H1 (cell line): ENCODE results near the gene ZNF462. TPM values are rescaled to one million over a fixed set of nuclear protein-coding genes. Genes with fewer than 3 reads are reported as not detected.

Source experiments
- CTCF ChIA-PET: fragments of 300-600 bp; sonication (Branson Sonifier 250); formaldehyde crosslinking; loops from one replicate; lab custom pipeline; 2021; ENCODE audit not compliant: partially characterized antibody; lab: Charles Lee
- POLR2A ChIA-PET: fragments of 300-600 bp; sonication (Branson Sonifier 250); formaldehyde crosslinking; loops from one replicate; lab custom pipeline; 2021; ENCODE audit warnings: inconsistent platforms; ENCODE audit not compliant: partially characterized antibody; lab: Charles Lee
- DNase-seq, 2 experiments: peaks; one replicate each; pipeline versions ENCODE4 v3.0.0 to v3.0.0-alpha.2; 2010 to 2022; ENCODE audit warnings: low spot score in 2 of 2, low read depth in 1 of 2, mixed read lengths in 1 of 2
- FAIRE-seq: peaks from 2 replicates; lab custom pipeline; 2011; peaks lifted over from hg19 to GRCh38; lab: Jason Lieb, UNC
- H2AFZ ChIP-seq: 2 replicates; pipeline ENCODE4 v1.8.1; 2012; ENCODE audit warnings: low read length, inconsistent platforms
- H2AK5ac ChIP-seq: 2 replicates; pipeline ENCODE4 v1.6.1; 2013; ENCODE audit warnings: low read depth, low read length
- H2BK120ac ChIP-seq: replicated peaks from 2 replicates; pipeline ENCODE3; 2013; ENCODE audit warnings: low read depth, low read length, inconsistent platforms
- H2BK12ac ChIP-seq: 2 replicates; pipeline ENCODE4 v1.6.1; 2013; ENCODE audit warnings: low read depth, low read length
- H2BK15ac ChIP-seq: 2 replicates; pipeline ENCODE4 v1.6.1; 2013; ENCODE audit warnings: low read length
- H2BK20ac ChIP-seq: 2 replicates; pipeline ENCODE4 v1.6.1; 2013; ENCODE audit warnings: low read length
- H2BK5ac ChIP-seq: 2 replicates; pipeline ENCODE4 v1.6.1; 2013; ENCODE audit warnings: low read depth, low read length
- H3K14ac ChIP-seq: 2 replicates; pipeline ENCODE4 v1.6.1; 2013; ENCODE audit warnings: inconsistent platforms; ENCODE audit not compliant: insufficient read length
- H3K18ac ChIP-seq: 2 replicates; pipeline ENCODE4 v1.6.1; 2013; ENCODE audit warnings: low read length; ENCODE audit errors: extremely low read depth
- H3K23ac ChIP-seq: 2 replicates; pipeline ENCODE4 v1.6.1; 2013; ENCODE audit warnings: inconsistent platforms; ENCODE audit not compliant: insufficient read length
- H3K23me2 ChIP-seq: 2 replicates; pipeline ENCODE4 v1.6.1; 2013; ENCODE audit warnings: low read depth, low read length
- H3K27ac ChIP-seq: 2 replicates; pipeline ENCODE4 v1.6.1; 2011; ENCODE audit warnings: low read depth, low read length, inconsistent platforms
- H3K27me3 ChIP-seq, 4 experiments: replicated peaks in 1 of 4; 1 replicate in 1 of 4; 2 replicates in 3 of 4; pipeline versions ENCODE4 v1.6.1 to v1.8.1; 2011 to 2013; ENCODE audit warnings: low read length in 3 of 4, mild to moderate bottlenecking in 3 of 4, inconsistent platforms in 2 of 4, mixed read lengths in 2 of 4, moderate library complexity in 1 of 4; ENCODE audit not compliant: control insufficient read depth in 3 of 4, insufficient read depth in 3 of 4; ENCODE audit errors: extremely low read depth in 1 of 4
- H3K36me3 ChIP-seq, 4 experiments: 2 replicates each; pipeline versions ENCODE4 v1.6.1 to v1.8.1; 2011 to 2013; ENCODE audit warnings: mild to moderate bottlenecking in 4 of 4, low read length in 3 of 4, moderate library complexity in 2 of 4, control low read depth in 1 of 4, inconsistent platforms in 1 of 4; ENCODE audit not compliant: insufficient read depth in 4 of 4, control insufficient read depth in 2 of 4
- H3K4ac ChIP-seq: replicated peaks from 2 replicates; pipeline ENCODE3; 2013; ENCODE audit warnings: low read length, low read depth, mixed read lengths, inconsistent platforms; ENCODE audit not compliant: insufficient read length
- H3K4me1 ChIP-seq, 4 experiments: replicated peaks in 1 of 4; 1 replicate in 1 of 4; 2 replicates in 3 of 4; pipeline versions ENCODE4 v1.6.1 to v1.8.1; 2011 to 2013; ENCODE audit warnings: low read length in 3 of 4, inconsistent platforms in 2 of 4, mixed read lengths in 1 of 4; ENCODE audit not compliant: insufficient read depth in 4 of 4, control insufficient read depth in 3 of 4
- H3K4me2 ChIP-seq, 2 experiments: 2 replicates each; pipeline versions ENCODE4 v1.6.1 to v1.8.1; 2011 to 2013; ENCODE audit warnings: low read depth in 2 of 2, low read length in 2 of 2, control low read depth in 1 of 2, inconsistent platforms in 1 of 2, mild to moderate bottlenecking in 1 of 2; ENCODE audit not compliant: insufficient read depth in 1 of 2
- H3K4me3 ChIP-seq, 4 experiments: fragments of 200-600, 300-600 bp in 1 of 4; sonication (generic), shearing (Covaris generic), sonication (Bioruptor Twin) in 1 of 4; 2 replicates each; pipeline versions ENCODE4 v1.5.1 to v1.8.1; 2011 to 2016; ENCODE audit warnings: low read length in 4 of 4, low read depth in 3 of 4, control low read depth in 2 of 4, inconsistent platforms in 2 of 4, mild to moderate bottlenecking in 2 of 4, mixed read lengths in 1 of 4, moderate library complexity in 1 of 4; ENCODE audit not compliant: insufficient read depth in 2 of 4; ENCODE audit errors: extremely low read depth in 1 of 4
- H3K56ac ChIP-seq: replicated peaks from 2 replicates; pipeline ENCODE3; 2013; ENCODE audit warnings: low read depth, mild to moderate bottlenecking, mixed read lengths, low read length, inconsistent platforms; ENCODE audit not compliant: insufficient read length
- H3K79me1 ChIP-seq: 2 replicates; pipeline ENCODE4 v1.6.1; 2013; ENCODE audit warnings: low read depth, low read length, control low read depth
- H3K79me2 ChIP-seq, 2 experiments: 2 replicates each; pipeline versions ENCODE4 v1.6.1 to v1.8.1; 2012 to 2013; ENCODE audit warnings: low read length in 2 of 2, mild to moderate bottlenecking in 2 of 2, inconsistent platforms in 1 of 2; ENCODE audit not compliant: insufficient read depth in 2 of 2, control insufficient read depth in 1 of 2
- H3K9ac ChIP-seq, 4 experiments: replicated peaks in 1 of 4; 1 replicate in 1 of 4; 2 replicates in 3 of 4; pipeline versions ENCODE4 v1.6.1 to v1.8.1; 2011 to 2013; ENCODE audit warnings: low read depth in 3 of 4, low read length in 3 of 4, control low read depth in 2 of 4, mild to moderate bottlenecking in 2 of 4, moderate library complexity in 2 of 4, inconsistent platforms in 1 of 4; ENCODE audit errors: extremely low read depth in 1 of 4
- H3K9me3 ChIP-seq, 2 experiments: 2 replicates each; pipeline versions ENCODE4 v1.6.1 to v1.8.1; 2012 to 2013; ENCODE audit warnings: mild to moderate bottlenecking in 2 of 2, moderate library complexity in 2 of 2, control low read depth in 1 of 2, inconsistent platforms in 1 of 2, low read depth in 1 of 2, low read length in 1 of 2, mixed read lengths in 1 of 2; ENCODE audit not compliant: insufficient read depth in 2 of 2
- H4K20me1 ChIP-seq, 2 experiments: replicated peaks in 1 of 2; 2 replicates each; pipeline versions ENCODE3 to v1.8.1; 2011 to 2013; ENCODE audit warnings: inconsistent platforms in 2 of 2, low read length in 2 of 2, mild to moderate bottlenecking in 1 of 2; ENCODE audit not compliant: insufficient read depth in 2 of 2, control insufficient read depth in 1 of 2
- H4K5ac ChIP-seq: 2 replicates; pipeline ENCODE4 v1.6.1; 2013; ENCODE audit warnings: low read length, low read depth, mixed read lengths, inconsistent platforms; ENCODE audit not compliant: insufficient read length
- H4K8ac ChIP-seq: 2 replicates; pipeline ENCODE4 v1.8.0; 2013; ENCODE audit warnings: mild to moderate bottlenecking, moderate library complexity, low read length, inconsistent platforms; ENCODE audit not compliant: insufficient read depth; ENCODE audit errors: extremely low read depth
- H4K91ac ChIP-seq: replicated peaks from 2 replicates; pipeline ENCODE3; 2013; ENCODE audit warnings: low read length, mixed read lengths, inconsistent platforms; ENCODE audit not compliant: insufficient read length
- BRCA1 ChIP-seq: IDR thresholded peaks from 2 replicates; pipeline ENCODE4 v1.6.1; 2012; ENCODE audit warnings: low read depth, low read length, improper control_type of control experiment
- EGR1 ChIP-seq: IDR thresholded peaks from 2 replicates; pipeline ENCODE4 v1.6.1; 2011; ENCODE audit warnings: low read depth, low read length, borderline replicate concordance
- EZH2 ChIP-seq: fragments of 200-600 bp; sonication (generic); IDR thresholded peaks from 2 replicates; pipeline ENCODE4 v1.7.1; 2012; ENCODE audit warnings: low read depth, mild to moderate bottlenecking, moderate library complexity, low read length, inconsistent platforms; ENCODE audit not compliant: severe bottlenecking
- HDAC2 ChIP-seq, 2 experiments: fragments of 300-600 bp in 1 of 2; sonication (generic) in 1 of 2; IDR thresholded peaks; 2 replicates each; pipeline ENCODE4 v1.6.1; 2011 to 2012; ENCODE audit warnings: low read depth in 2 of 2, low read length in 2 of 2, mild to moderate bottlenecking in 2 of 2, moderate library complexity in 2 of 2, borderline replicate concordance in 1 of 2, inconsistent platforms in 1 of 2
- JUND ChIP-seq: IDR thresholded peaks from 2 replicates; pipeline ENCODE4 v1.6.1; 2011; ENCODE audit warnings: mild to moderate bottlenecking, improper control_type of control experiment, low read length
- KDM5A ChIP-seq: fragments of 200-600 bp; IDR thresholded peaks from 2 replicates; pipeline ENCODE4 v1.7.1; 2012; ENCODE audit warnings: mild to moderate bottlenecking, low read length, inconsistent platforms, mixed read lengths
- RBBP5 ChIP-seq: IDR thresholded peaks from 2 replicates; pipeline ENCODE4 v1.7.1; 2012; ENCODE audit warnings: low read depth, mild to moderate bottlenecking, inconsistent platforms, low read length, moderate library complexity, borderline replicate concordance
- SIRT6 ChIP-seq: IDR thresholded peaks from one replicate; pipeline ENCODE4 v1.7.1; 2012; ENCODE audit warnings: low read length, inconsistent platforms
- SP4 ChIP-seq: IDR thresholded peaks from 2 replicates; pipeline ENCODE4 v1.6.1; 2012; ENCODE audit warnings: low read length, inconsistent platforms
- TEAD4 ChIP-seq: IDR thresholded peaks from 2 replicates; pipeline ENCODE4 v1.6.1; 2012; ENCODE audit warnings: low read depth, low read length, inconsistent platforms, mixed read lengths
- ZNF274 ChIP-seq: IDR thresholded peaks from 2 replicates; pipeline ENCODE4 v1.7.0; 2012; ENCODE audit warnings: low read length, borderline replicate concordance; ENCODE audit errors: extremely low read depth
- WGBS, 2 experiments: shearing (Covaris generic) in 1 of 2; methylation state at CpG; one replicate each; pipeline versions ENCODE4 v1.1.6 to v1.1.7; 2013 to 2015; ENCODE audit warnings: low lambda C conversion rate in 2 of 2, mixed read lengths in 2 of 2, inconsistent platforms in 1 of 2, low coverage in 1 of 2, missing lambda C conversion rate in 1 of 2; ENCODE audit not compliant: insufficient replicate concordance in 2 of 2, insufficient coverage in 1 of 2, insufficient read length in 1 of 2; ENCODE audit errors: extremely low coverage in 1 of 2, missing lambda C conversion rate in 1 of 2; 5-methylcytosine and 5-hydroxymethylcytosine counted together
- polyA plus RNA-seq, 7 experiments: library from polyadenylated mRNA; depleted of rRNA in 3 of 7; stranded (reverse) in 5 of 7; unstranded in 2 of 7; fragments of >200 nt in 5 of 7; fragments of 200-250 nt in 2 of 7; gene quantifications; 1 replicate in 5 of 7; 2 replicates in 1 of 7; 4 replicates in 1 of 7; pipeline versions ENCODE4 v1.2.1 to v1.2.3, GENCODE V29; 2011 to 2013; ENCODE audit warnings: missing spikeins in 2 of 7, mixed read lengths in 2 of 7
- total RNA-seq: library from RNA; stranded (reverse); fragmentation: NEBNext Ultra II Directional; extraction: Animal tissue kit (Norgen Biotek cat#: 25700); gene quantifications from 2 replicates; pipeline ENCODE4 v1.2.1, GENCODE V29; 2021
- TF ChIP-seq, protein P1 (sequence below), 3 experiments: IDR thresholded peaks; 1 replicate in 2 of 3; 2 replicates in 1 of 3; pipeline versions ENCODE4 v1.5.1 to v1.6.1; 2011; ENCODE audit warnings: low read length in 3 of 3, mild to moderate bottlenecking in 3 of 3, inconsistent platforms in 2 of 3, low read depth in 1 of 3, moderate library complexity in 1 of 3; ENCODE audit not compliant: insufficient read depth in 1 of 3; ENCODE audit errors: control extremely low read depth in 1 of 3

The ZNF462 gene
- total and polyA plus RNA-seq, 2 of the 8 experiments (the other 6 are each of a cell fraction or from before 2014, with no cell fraction given): 30.0 to 163 TPM

DNA sequence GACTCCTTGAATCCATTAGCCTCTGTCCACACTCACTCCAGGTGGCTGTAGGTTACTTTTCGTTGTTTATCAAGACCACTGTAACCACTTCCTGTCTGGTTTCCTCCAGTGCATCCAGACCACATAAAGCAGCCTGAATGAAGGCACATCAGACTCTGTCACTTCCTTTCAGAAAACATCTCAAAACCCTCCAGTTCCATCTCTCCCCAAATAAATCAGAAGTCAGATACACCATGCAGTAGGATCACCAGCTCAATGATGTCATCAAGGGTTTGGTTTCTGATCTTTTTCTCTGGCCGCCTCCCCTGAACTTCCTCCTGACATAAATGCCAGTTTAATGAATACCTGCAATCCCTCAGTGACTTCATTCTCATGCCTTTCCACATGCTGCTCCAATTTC lies 161.2 kb downstream of the ZNF462 start:
- no peak overlapping the region for H2AK5ac ChIP-seq
- no peak overlapping the region for H2BK5ac ChIP-seq
- H3K4me1 ChIP-seq: peaks cover 0 to 4% (median under 1%) of the 10 kb centered on the region in 4 experiments; a peak in 3 of 7 replicates
- H2BK15ac ChIP-seq: no peak overlapping the region
- H3K79me1 ChIP-seq: no peaks in the 10 kb centered on the region
- H2BK12ac ChIP-seq: no peak overlapping the region
- 84% methylated on average over 2 of the region's 2 CpGs; no CpG with 5 or more reads in 1 of the 2 experiments for WGBS, 2 experiments
- no peaks in the 10 kb centered on the region; a peak in 1 of 4 replicates for H3K9me3 ChIP-seq
- no peaks in the 10 kb centered on the region for H3K36me3 ChIP-seq
- H3K27me3 ChIP-seq: no peaks in the 10 kb centered on the region
- no peak for FAIRE-seq
- no peak for DNase-seq
- H3K4ac ChIP-seq: no peak overlapping the region
- no peak overlapping the region for H3K27ac ChIP-seq
- no peak overlapping the region for H4K8ac ChIP-seq
- H4K20me1 ChIP-seq: no peaks in the 10 kb centered on the region
- H3K23me2 ChIP-seq: no peaks in the 10 kb centered on the region
- no peak overlapping the region for H3K23ac ChIP-seq
- no peak overlapping the region for H3K56ac ChIP-seq
- H2BK20ac ChIP-seq: no peak overlapping the region
- CTCF ChIA-PET: interaction anchor here (1.8 kb wide), 1 partner anchor 21 kb away, joined by 7 read pairs; no protein-coding TSS in a partner anchor
- no peak overlapping the region for H3K14ac ChIP-seq
- H3K79me2 ChIP-seq: no peaks in the 10 kb centered on the region
- no peak overlapping the region for H4K91ac ChIP-seq
- H2BK120ac ChIP-seq: no peak overlapping the region
- H3K18ac ChIP-seq: no peak overlapping the region
- peak overlapping the region; percentile 62; the same call in 1 of the 2 replicates for H2AFZ ChIP-seq
- H3K4me2 ChIP-seq: no peak overlapping the region
- H4K5ac ChIP-seq: no peak overlapping the region
- H3K4me3 ChIP-seq: no peak overlapping the region
- TF ChIP-seq JUND: no peak
- TF ChIP-seq RBBP5: no peak
- no peak for TF ChIP-seq ZNF274
- TF ChIP-seq SIRT6: no peak
- TF ChIP-seq EZH2: no peak
- TF ChIP-seq KDM5A: no peak
- TF ChIP-seq BRCA1: no peak
- TF ChIP-seq SP4: no peak
- no peak for TF ChIP-seq HDAC2 (IDR thresholded peaks at IDR 0.05; ENCODE audit: borderline replicate concordance in 1 of 2, low read depth in 2 of 2, low read length in 2 of 2)
- TF ChIP-seq, protein P1, sequence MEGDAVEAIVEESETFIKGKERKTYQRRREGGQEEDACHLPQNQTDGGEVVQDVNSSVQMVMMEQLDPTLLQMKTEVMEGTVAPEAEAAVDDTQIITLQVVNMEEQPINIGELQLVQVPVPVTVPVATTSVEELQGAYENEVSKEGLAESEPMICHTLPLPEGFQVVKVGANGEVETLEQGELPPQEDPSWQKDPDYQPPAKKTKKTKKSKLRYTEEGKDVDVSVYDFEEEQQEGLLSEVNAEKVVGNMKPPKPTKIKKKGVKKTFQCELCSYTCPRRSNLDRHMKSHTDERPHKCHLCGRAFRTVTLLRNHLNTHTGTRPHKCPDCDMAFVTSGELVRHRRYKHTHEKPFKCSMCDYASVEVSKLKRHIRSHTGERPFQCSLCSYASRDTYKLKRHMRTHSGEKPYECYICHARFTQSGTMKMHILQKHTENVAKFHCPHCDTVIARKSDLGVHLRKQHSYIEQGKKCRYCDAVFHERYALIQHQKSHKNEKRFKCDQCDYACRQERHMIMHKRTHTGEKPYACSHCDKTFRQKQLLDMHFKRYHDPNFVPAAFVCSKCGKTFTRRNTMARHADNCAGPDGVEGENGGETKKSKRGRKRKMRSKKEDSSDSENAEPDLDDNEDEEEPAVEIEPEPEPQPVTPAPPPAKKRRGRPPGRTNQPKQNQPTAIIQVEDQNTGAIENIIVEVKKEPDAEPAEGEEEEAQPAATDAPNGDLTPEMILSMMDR (IDR thresholded peaks at IDR 0.05; ENCODE audit: control extremely low read depth in 1 of 3, insufficient read depth in 1 of 3, low read depth in 1 of 3, low read length in 3 of 3): no peak
- TF ChIP-seq TEAD4: no peak
- TF ChIP-seq EGR1: no peak
- no peak overlapping the region for H3K9ac ChIP-seq
- POLR2A ChIA-PET: no interaction called here
